Measurements from ENCODE around the gene ARFGAP2. TPM values are rescaled to one million over a fixed set of nuclear protein-coding genes. Genes with fewer than 3 reads are reported as not detected.

ARFGAP2 gene
- total RNA-seq, 4 donors from 2014 or later = 178 to 248 (median 201) TPM

GRCh38 chr11:47144541-47144940, 32.1 kb downstream of the ARFGAP2 start:
- Histone ChIP-seq H3K36me3 (no peaks in the 10 kb centered on the region), H3K4me3 (no peak overlapping the region), H3K27me3 (no peaks in the 10 kb centered on the region), H3K9me3 (no peaks in the 10 kb centered on the region), H3K4me1 (peaks cover 55% of the 10 kb centered on the region), H3K27ac (no peak overlapping the region)
- 64% methylated on average over 3 of the region's 3 CpGs for WGBS
- TF ChIP-seq POLR2A (IDR thresholded peaks at IDR 0.05) (no peak), POLR2AphosphoS5 (IDR thresholded peaks at IDR 0.05) (no peak), EP300 (IDR thresholded peaks at IDR 0.05) (no peak), CTCF (IDR thresholded peaks at IDR 0.05) (no peak)
- DNase-seq (ENCODE audit: low spot score in 2 of 2) = no peak

- Histone ChIP-seq H3K36me3 (no peaks in the 10 kb centered on the region), H3K4me3 (no peak overlapping the region), H3K9me3 (no peaks in the 10 kb centered on the region), H3K4me1 (peaks cover 43% of the 10 kb centered on the region), H3K27ac (peak overlapping the region; percentile 59), H3K27me3 (no peaks in the 10 kb centered on the region)
- TF ChIP-seq CTCF (IDR thresholded peaks at IDR 0.05) (no peak), POLR2A (IDR thresholded peaks at IDR 0.05) (no peak), EP300 (IDR thresholded peaks at IDR 0.05) (no peak), POLR2AphosphoS5 (IDR thresholded peaks at IDR 0.05) (peak in 1 of 3 donors; percentile 61)
- WGBS = 25% methylated on average over 3 of the region's 3 CpGs
- DNase-seq (ENCODE audit: low spot score in 2 of 2) = no peak
Measured at GRCh38 chr11:47143322-47143721, 33.4 kb downstream of the ARFGAP2 start.

- TF ChIP-seq POLR2A (IDR thresholded peaks at IDR 0.05) = no peak
- no peak for TF ChIP-seq CTCF (IDR thresholded peaks at IDR 0.05)
- no peak for TF ChIP-seq EP300 (IDR thresholded peaks at IDR 0.05)
- TF ChIP-seq POLR2AphosphoS5 (IDR thresholded peaks at IDR 0.05) = no peak
- no peak for DNase-seq (ENCODE audit: low spot score in 2 of 2)
- Histone ChIP-seq H3K4me1 (peaks cover 41% of the 10 kb centered on the region), H3K9me3 (no peaks in the 10 kb centered on the region), H3K27ac (peak overlapping the region; percentile 34), H3K4me3 (no peak overlapping the region), H3K36me3 (no peaks in the 10 kb centered on the region), H3K27me3 (no peaks in the 10 kb centered on the region)
- WGBS = 38% methylated on average over 4 of the region's 4 CpGs
Measured at GRCh38 chr11:47139878-47140277, 36.8 kb downstream of the ARFGAP2 start.

DNA sequence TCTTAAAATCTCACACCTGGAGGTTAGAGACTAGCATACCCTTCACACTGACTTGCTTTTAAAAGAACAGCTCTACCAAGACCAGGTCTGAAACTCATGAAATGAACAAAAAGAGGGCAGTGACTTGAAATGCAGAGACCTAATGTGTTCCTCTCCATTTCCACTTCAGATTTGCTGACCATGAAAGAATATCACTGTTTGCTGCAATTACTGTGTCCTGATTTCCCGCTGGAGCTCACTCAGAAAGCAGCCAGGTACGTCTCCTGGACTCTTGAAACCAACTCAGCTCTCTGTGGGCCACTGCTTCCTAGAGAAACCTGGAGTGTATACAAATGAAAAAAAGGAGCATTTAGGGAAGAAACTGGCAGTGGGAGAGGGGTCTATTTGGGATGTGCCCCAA, 39.2 kb downstream of the ARFGAP2 start:
- no peaks in the 10 kb centered on the region for H3K36me3 ChIP-seq
- 95% methylated on average over 2 of the region's 2 CpGs for WGBS

GRCh38 chr11:47136921-47137320, 39.8 kb downstream of the ARFGAP2 start:
- Histone ChIP-seq H3K36me3 (no peaks in the 10 kb centered on the region), H3K9me3 (no peaks in the 10 kb centered on the region), H3K27me3 (no peaks in the 10 kb centered on the region), H3K4me1 (peaks cover 14% of the 10 kb centered on the region), H3K4me3 (no peak overlapping the region), H3K27ac (no peak overlapping the region)
- no peak for TF ChIP-seq EP300 (IDR thresholded peaks at IDR 0.05)
- TF ChIP-seq CTCF (IDR thresholded peaks at IDR 0.05) = no peak
- TF ChIP-seq POLR2A (IDR thresholded peaks at IDR 0.05) = no peak
- no peak for TF ChIP-seq POLR2AphosphoS5 (IDR thresholded peaks at IDR 0.05)
- no peak for DNase-seq (ENCODE audit: low spot score in 2 of 2)
- WGBS = 84% methylated on average over 3 of the region's 3 CpGs

More for the DNA sequence above, 39.2 kb downstream of the ARFGAP2 start:
- Histone ChIP-seq H3K4me1 (peaks cover 19% of the 10 kb centered on the region), H3K4me3 (no peak overlapping the region), H3K27ac (no peak overlapping the region), H3K9me3 (no peaks in the 10 kb centered on the region), H3K27me3 (no peaks in the 10 kb centered on the region)
- DNase-seq (ENCODE audit: low spot score in 2 of 2) = no peak
- TF ChIP-seq POLR2A (IDR thresholded peaks at IDR 0.05) (no peak), POLR2AphosphoS5 (IDR thresholded peaks at IDR 0.05) (no peak), CTCF (IDR thresholded peaks at IDR 0.05) (no peak), EP300 (IDR thresholded peaks at IDR 0.05) (no peak)

All from suprapubic skin (tissue), 4 donors.